ENCODE results near the gene RCCD1.

DNA sequence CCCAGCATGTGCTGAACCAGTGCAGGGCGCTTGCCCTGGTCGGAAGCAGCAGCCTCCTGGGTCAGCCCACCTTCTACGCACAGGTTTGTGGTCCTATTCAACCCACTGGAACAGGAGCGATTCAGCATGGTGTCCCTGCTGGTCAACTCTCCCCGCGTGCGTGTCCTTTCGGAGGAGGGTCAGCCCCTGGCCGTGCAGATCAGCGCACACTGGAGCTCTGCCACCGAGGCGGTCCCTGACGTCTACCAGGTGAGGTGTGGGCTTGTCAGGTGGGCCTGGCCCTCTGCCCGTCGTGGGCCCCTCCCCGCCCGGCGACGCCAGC is 43.4 kb upstream of the RCCD1 start:
- TF ChIP-seq, protein P1, sequence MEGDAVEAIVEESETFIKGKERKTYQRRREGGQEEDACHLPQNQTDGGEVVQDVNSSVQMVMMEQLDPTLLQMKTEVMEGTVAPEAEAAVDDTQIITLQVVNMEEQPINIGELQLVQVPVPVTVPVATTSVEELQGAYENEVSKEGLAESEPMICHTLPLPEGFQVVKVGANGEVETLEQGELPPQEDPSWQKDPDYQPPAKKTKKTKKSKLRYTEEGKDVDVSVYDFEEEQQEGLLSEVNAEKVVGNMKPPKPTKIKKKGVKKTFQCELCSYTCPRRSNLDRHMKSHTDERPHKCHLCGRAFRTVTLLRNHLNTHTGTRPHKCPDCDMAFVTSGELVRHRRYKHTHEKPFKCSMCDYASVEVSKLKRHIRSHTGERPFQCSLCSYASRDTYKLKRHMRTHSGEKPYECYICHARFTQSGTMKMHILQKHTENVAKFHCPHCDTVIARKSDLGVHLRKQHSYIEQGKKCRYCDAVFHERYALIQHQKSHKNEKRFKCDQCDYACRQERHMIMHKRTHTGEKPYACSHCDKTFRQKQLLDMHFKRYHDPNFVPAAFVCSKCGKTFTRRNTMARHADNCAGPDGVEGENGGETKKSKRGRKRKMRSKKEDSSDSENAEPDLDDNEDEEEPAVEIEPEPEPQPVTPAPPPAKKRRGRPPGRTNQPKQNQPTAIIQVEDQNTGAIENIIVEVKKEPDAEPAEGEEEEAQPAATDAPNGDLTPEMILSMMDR (IDR thresholded peaks at IDR 0.05): no peak
- TF ChIP-seq POLR2A (IDR thresholded peaks at IDR 0.05) (no peak), EP300 (IDR thresholded peaks at IDR 0.05) (no peak), POLR2AphosphoS5 (IDR thresholded peaks at IDR 0.05) (no peak)

Measured in suprapubic skin (tissue), 4 donors.